HG03108 (cell line): ENCODE measurements around the gene TRIM31.
A peak's percentile ranks its signal among the peaks of the same experiment; 100 is the strongest.

Experiments
- ATAC-seq: cut with Tn5 transposase; IDR thresholded peaks from one replicate; pipeline ENCODE4 v1.9.1; 2021; ENCODE audit warnings: moderate library complexity; ENCODE audit not compliant: unreplicated experiment

TRIM31 gene

GRCh38 chr6:30087876-30088275 lies 25.0 kb downstream of the TRIM31 start:
- no peak for ATAC-seq

GRCh38 chr6:30077218-30077617 lies 35.7 kb downstream of the TRIM31 start:
- ATAC-seq, result no peak

DNA sequence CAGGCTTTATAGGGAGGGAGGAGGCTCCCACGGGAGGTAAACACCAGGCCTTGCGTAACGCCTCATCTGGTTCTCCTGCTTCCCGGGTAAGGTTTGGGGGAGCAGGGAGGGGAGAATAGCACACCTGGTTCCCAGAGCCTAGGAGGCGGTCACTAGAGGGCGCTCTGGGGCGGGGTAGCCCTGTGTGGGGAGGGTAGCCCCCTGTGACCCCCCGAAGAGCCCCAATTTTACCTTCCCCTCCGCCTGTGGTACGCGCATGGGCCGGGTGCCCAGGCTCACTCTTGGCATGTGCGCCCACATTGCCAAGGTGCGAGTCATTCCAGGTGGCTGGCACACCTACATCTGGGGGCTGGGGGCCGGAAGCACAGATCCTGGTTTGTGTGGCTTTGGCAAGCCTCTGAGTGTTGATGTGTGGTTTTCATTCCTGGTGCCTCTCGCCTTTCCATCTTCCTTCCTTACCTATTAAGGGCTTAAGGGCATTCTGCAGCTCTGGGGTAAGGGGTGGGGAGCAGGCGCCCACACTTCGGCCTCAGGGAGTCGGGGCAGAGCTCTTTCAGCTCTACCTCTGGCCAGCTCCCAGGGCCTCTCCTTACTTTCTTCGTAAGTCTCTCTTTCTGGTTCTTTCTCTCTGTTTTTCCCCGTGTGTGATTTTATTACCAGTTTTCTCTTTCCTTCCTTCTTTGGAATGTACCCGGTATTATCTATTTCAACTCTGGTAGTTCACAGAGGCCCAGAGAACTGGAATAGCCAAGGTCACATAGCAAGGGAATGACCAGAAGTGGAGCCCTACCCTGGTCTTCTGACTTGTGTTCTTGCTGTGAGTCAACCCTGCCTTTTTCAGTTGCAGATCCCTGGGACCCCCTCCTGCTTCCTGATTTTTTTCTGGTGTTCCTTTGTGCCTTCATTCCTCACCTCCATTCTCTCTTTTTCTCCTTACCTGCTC lies 36.8 kb downstream of the TRIM31 start:
- ATAC-seq, result no peak

GRCh38 chr6:30075094-30075789 lies 37.6 kb downstream of the TRIM31 start, which contains the start of gene RNF39:
TSS of gene RNF39 (minus strand) at chr6:30075769. CDS start at chr6:30075585, 184 bp downstream.
- ATAC-seq, result no peak

- no peak for ATAC-seq
Measured at GRCh38 chr6:30074331-30075093, 38.4 kb downstream of the TRIM31 start.

DNA sequence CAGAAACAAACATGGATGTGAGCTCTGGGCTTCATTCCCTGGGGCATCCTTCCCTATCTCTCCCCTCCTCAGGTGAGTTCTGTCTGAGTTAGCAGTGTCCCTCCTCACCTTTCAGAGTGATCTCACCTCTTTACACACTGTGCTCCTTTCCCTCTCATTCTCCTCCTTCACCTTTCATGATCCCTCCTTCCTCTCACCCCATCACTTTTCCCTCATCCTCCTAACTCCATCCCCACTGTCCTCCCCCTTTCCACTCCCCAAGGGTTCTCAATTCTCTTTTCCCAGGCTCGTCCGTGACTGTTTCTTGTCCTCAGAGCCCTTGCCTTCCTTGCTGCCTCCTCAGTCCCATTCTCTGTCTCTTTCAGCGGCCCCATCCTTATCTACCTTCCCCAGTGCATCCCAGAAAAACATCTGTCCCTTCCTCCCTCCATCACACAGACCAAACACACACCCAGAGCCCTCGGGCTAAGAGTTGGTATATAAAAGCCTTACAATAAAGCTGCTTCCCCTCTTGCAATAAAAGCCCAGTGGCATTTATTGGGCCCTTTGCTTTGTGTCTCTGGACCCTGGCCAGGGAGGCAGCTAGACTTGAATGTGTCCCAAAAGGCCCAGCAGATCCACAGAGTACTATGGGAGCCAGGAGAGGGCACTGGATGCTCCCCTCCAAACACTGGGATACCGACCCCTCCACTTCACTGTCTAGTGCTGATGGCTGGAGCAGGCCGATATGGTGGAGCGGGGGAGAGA lies 39.2 kb downstream of the TRIM31 start:
- ATAC-seq, result no peak

DNA sequence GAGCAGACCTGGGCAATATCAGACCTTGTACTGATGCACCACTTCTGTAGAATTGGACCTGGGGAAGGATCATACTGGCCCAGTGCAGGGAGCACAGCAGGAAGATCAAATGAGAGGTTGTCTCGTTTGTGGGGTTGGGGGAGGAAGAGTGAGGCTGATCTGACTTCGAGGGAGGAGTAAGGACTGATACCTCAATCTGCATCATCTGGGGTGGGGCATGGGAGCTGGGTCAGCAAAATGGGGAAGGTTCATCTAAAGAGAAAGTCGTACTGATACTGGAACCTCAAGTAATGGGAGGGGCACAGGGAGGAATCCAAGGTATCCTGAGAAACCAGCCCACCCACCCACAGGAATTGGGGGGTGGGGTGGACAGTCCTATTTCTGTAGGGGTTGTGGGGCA lies 41.0 kb downstream of the TRIM31 start:
- ATAC-seq, result no peak

DNA sequence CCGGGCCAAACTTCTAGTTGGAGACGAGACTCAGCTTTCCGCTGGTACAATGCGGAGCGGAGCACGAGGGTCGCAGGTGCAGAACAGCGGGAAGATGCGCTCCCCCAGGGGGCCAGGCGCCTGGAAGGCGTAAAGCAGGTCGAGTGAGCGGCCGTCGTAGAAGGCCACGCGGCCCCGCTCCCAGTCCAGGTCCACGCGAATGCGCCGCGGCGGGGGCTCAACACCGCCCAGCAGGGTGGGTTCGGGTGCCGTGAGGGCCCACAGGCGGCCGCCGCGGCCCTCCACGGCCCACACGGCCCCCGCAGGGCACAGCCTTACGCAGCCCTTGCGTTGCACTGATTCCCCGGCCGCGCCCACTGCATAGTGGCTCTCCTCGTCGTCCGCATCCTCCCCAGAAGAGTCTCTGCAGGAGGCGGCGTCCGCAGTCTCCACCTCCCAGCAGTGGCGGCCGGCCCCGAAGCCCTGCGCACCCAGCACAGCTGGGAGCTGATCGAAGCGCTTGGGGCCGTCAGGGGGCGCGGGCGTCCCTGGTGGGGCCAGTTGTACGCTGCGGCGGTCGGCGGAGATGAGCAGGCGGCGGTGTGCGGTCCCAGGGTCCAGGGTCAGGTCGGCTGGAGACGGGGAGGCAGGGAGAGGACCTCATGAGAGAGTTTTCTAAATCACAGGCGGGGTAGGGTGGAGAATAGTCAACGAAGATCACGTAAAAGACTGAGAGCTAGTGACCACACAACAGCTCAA lies 41.6 kb downstream of the TRIM31 start:
- ATAC-seq, result no peak

- ATAC-seq, result no peak
Measured at GRCh38 chr6:30067460-30068139, 45.3 kb downstream of the TRIM31 start.

- peak; percentile 95 for ATAC-seq
Measured at GRCh38 chr6:30066577-30067459, 46.1 kb downstream of the TRIM31 start, which contains the start of gene PPP1R11. TSS of gene PPP1R11 (plus strand) at chr6:30067198. CDS start at chr6:30067411, 213 bp downstream.

DNA sequence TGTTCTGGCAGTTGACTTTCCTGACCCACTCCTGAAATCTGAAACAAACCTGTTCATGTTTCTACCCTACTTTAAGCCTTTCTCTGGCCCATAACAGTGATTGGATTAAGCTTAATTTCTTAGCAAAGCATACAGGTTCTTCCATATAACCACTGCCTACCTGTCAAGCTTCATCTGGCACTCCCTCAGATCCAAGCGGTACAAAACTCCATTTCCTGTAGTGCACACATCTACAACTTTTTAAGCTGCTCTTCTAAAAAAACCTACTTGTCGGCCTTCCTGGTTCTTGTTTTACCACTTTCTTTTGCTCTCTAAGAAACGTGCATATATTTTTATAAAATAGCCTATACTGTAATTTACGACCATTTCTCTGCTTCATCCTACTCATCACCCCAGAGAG lies 46.8 kb downstream of the TRIM31 start:
- ATAC-seq, result no peak

GRCh38 chr6:30063315-30063714 lies 49.6 kb downstream of the TRIM31 start:
- no peak for ATAC-seq

- no peak for ATAC-seq
Measured at GRCh38 chr6:30062471-30063178, 50.3 kb downstream of the TRIM31 start.

DNA sequence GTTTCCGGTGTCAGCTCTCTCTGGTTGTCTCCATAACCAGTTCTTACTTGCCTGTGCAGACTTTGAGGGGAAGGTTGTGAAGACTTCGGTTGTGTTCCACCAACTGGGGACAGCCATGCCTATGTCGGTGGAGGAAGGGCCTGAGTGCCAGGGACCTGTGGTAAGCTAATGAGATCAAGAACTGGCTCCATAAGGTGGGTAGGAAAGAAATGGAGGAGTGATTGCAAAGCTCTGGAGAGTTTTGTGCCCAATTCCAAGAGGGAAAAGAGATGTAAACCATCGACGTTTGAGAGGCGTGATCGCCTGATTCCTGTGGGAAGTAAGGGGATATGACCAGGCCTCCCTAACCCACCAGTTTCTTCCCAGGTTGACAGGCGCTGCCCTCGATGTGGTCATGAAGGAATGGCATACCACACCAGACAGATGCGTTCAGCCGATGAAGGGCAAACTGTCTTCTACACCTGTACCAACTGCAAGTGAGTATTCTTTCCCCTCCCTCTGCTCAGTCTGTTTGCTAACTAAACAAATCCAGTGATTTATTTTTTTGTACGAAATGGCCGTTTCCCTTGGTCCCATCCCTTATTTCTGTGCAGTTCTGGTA lies 50.9 kb downstream of the TRIM31 start:
- ATAC-seq, result no peak

- peak; percentile 82 for ATAC-seq
Measured at GRCh38 chr6:30061092-30061857, 51.6 kb downstream of the TRIM31 start, which contains the start of gene POLR1H. TSS of gene POLR1H (plus strand) at chr6:30061265. CDS start at chr6:30061525, 260 bp downstream.

DNA sequence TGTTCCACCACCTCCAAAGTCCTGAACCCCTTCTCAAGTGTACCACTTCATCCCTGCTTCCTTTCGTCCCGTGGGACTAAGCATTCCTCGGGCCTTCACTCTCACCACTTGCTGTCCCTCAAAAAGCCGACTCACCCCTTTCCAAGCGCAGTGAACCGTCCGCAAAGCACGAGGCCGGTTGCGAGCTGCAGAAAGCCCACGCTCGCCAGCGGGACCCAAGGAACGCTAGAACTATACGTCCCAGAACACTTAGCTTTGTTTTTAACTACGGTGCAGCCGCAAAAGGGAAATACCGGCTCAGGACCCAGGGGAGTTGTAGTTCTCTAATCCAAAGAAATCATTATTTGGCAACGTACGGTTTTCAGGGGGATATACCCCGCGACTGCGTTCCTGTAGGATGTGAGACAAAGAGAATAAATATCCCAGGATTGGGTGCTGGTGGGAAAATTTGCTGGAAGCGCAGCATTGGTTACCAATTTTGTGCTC lies 52.2 kb downstream of the TRIM31 start:
- no peak for ATAC-seq
